Spleen (tissue), 11 donors: ENCODE measurements around the gene KHDRBS2. TPM values are rescaled to one million over a fixed set of nuclear protein-coding genes. Genes with fewer than 3 reads are reported as not detected.

Source experiments
- DNase-seq: peaks from one replicate; pipeline ENCODE4 v3.0.0-alpha.2; 2020
- H3K27ac ChIP-seq, 8 donors: fragments of 200-600 bp; sonication (generic) in 7 of 8; 1 replicate in 4 of 8; 2 replicates in 4 of 8; pipeline versions ENCODE4 v1.5.0 to v1.8.0; 2016 to 2021; ENCODE audit warnings: inconsistent platforms in 4 of 8, mild to moderate bottlenecking in 4 of 8, moderate library complexity in 1 of 8
- H3K27me3 ChIP-seq, 7 donors: fragments of 200-600 bp; sonication (generic) in 6 of 7; replicated peaks in 1 of 7; 1 replicate in 4 of 7; 2 replicates in 3 of 7; pipeline versions ENCODE4 v1.5.0 to v1.8.0; 2016 to 2021; ENCODE audit warnings: inconsistent platforms in 3 of 7, mild to moderate bottlenecking in 1 of 7
- H3K36me3 ChIP-seq, 6 donors: fragments of 200-600 bp; sonication (generic) in 5 of 6; 1 replicate in 4 of 6; 2 replicates in 2 of 6; pipeline versions ENCODE4 v1.5.0 to v1.8.0; 2016 to 2021; ENCODE audit warnings: inconsistent platforms in 2 of 6
- H3K4me1 ChIP-seq, 6 donors: fragments of 200-600 bp; sonication (generic) in 5 of 6; 1 replicate in 3 of 6; 2 replicates in 3 of 6; pipeline versions ENCODE4 v1.5.0 to v1.8.0; 2016 to 2021; ENCODE audit warnings: inconsistent platforms in 3 of 6
- H3K4me3 ChIP-seq, 8 donors: fragments of 200-600 bp; sonication (generic) in 7 of 8; 1 replicate in 4 of 8; 2 replicates in 4 of 8; pipeline versions ENCODE4 v1.5.0 to v1.8.0; 2016 to 2021; ENCODE audit warnings: inconsistent platforms in 4 of 8, mild to moderate bottlenecking in 4 of 8, moderate library complexity in 2 of 8
- H3K9me3 ChIP-seq, 8 donors: fragments of 200-600 bp; sonication (generic) in 7 of 8; 1 replicate in 4 of 8; 2 replicates in 4 of 8; pipeline versions ENCODE4 v1.5.0 to v1.8.0; 2016 to 2021; ENCODE audit warnings: inconsistent platforms in 4 of 8
- CTCF ChIP-seq, 11 experiments: fragments of 200-600 bp in 7 of 11; fragments of 450-650 bp in 4 of 11; sonication (generic) in 4 of 11; IDR thresholded peaks in 8 of 11; conservative IDR thresholded peaks in 3 of 11; 1 replicate in 7 of 11; 2 replicates in 4 of 11; pipeline versions ENCODE4 v1.4.0 to v1.8.0; 2016 to 2021; ENCODE audit warnings: antibody characterized with exemption in 11 of 11, inconsistent platforms in 4 of 11, mild to moderate bottlenecking in 1 of 11
- POLR2A ChIP-seq, 3 donors: fragments of 450-650 bp; IDR thresholded peaks; one replicate each; pipeline ENCODE4 v1.5.1; 2017; ENCODE audit warnings: antibody characterized with exemption in 3 of 3, mild to moderate bottlenecking in 1 of 3
- POLR2AphosphoS5 ChIP-seq, 3 donors: sonication (generic); formaldehyde crosslinking; IDR thresholded peaks; one replicate each; pipeline ENCODE4 v1.5.1; 2017; ENCODE audit warnings: antibody characterized with exemption in 3 of 3
- WGBS, 5 donors: extraction: QIAGEN DNeasy Blood & Tissue Kit in 3 of 5; methylation state at CpG; one replicate each; pipeline versions ENCODE4 v1.1.5 to v1.1.7; 2013 to 2018; 5-methylcytosine and 5-hydroxymethylcytosine counted together
- intact Hi-C: fragments of 100-400 bp; cut with DNase I; formaldehyde crosslinking; loops from one replicate; pipeline ENCODE4 v1.15.0; 2023; ENCODE audit warnings: low total_unique reads
- polyA plus RNA-seq, 3 donors: library from polyadenylated mRNA; stranded (reverse); fragments of 200-250 nt; gene quantifications; one replicate each; pipeline ENCODE4 v1.2.1, GENCODE V29; 2013
- total RNA-seq, 7 donors: library from RNA; depleted of rRNA in 3 of 7; stranded (reverse); fragments of >200 nt in 3 of 7; fragmentation: NEBNext Ultra II Directional in 4 of 7; extraction: Animal tissue kit (Norgen Biotek cat#: 25700) in 4 of 7; gene quantifications; one replicate each; pipeline versions ENCODE4 v1.1.0 to v1.2.1, GENCODE V29; 2016 to 2021
- donor health status: healthy with polysubstance abuse.
- donor health status: DM: no; HTN: no; CAD: no; lungs with moderate emphysema.
- donor health status: DM: no; HTN: no; CAD: no.
- donor health status: Bipolar disorder and iron deficiency.
- donor health status: healthy.
- donor health status: DM: no; HTN: no; CAD: no.
- donor health status: DM: yes; HTN: yes; CAD: no.

KHDRBS2 gene
- total and polyA plus RNA-seq, 10 donors = 1.0 to 11.7 (median 3.9) TPM

- Histone ChIP-seq H3K36me3 (no peaks in the 10 kb centered on the region), H3K27ac (no peak overlapping the region), H3K4me1 (peaks cover 0 to 22% (median 11%) of the 10 kb centered on the region in 6 donors), H3K27me3 (peaks cover 0 to 5% (median 0%) of the 10 kb centered on the region in 7 donors), H3K9me3 (no peaks in the 10 kb centered on the region), H3K4me3 (no peak overlapping the region)
- no peak for TF ChIP-seq CTCF (IDR thresholded peaks at IDR 0.05 in 8 of 11, conservative IDR thresholded peaks at IDR 0.05 in 3 of 11)
- no peak for TF ChIP-seq POLR2A (IDR thresholded peaks at IDR 0.05)
- no peak for TF ChIP-seq POLR2AphosphoS5 (IDR thresholded peaks at IDR 0.05)
- WGBS, 5 donors = 66 to 80% (median 70%) methylated on average over 3 of the region's 3 CpGs
- DNase-seq = no peak
- intact Hi-C loops = loop anchor here (10.0 kb wide), 1 partner anchor 475 kb away; no protein-coding TSS in a partner anchor
Observed at GRCh38 chr6:62280099-62280498, 5.9 kb downstream of the KHDRBS2 start.

- H3K27ac ChIP-seq = no peak overlapping the region
- no peaks in the 10 kb centered on the region for H3K36me3 ChIP-seq
- H3K4me1 ChIP-seq = no peaks in the 10 kb centered on the region
- H3K9me3 ChIP-seq = no peaks in the 10 kb centered on the region
- DNase-seq = no peak
- no peaks in the 10 kb centered on the region for H3K27me3 ChIP-seq
- no peak for TF ChIP-seq CTCF (IDR thresholded peaks at IDR 0.05 in 8 of 11, conservative IDR thresholded peaks at IDR 0.05 in 3 of 11)
- no peak for TF ChIP-seq POLR2AphosphoS5 (IDR thresholded peaks at IDR 0.05)
- TF ChIP-seq POLR2A (IDR thresholded peaks at IDR 0.05) = no peak
- intact Hi-C loops = no loop called here
- 74 to 93% (median 91%) methylated on average over 1 of the region's 1 CpG for WGBS, 5 donors
- H3K4me3 ChIP-seq = no peak overlapping the region
Observed at GRCh38 chr6:62272114-62272513, 13.9 kb downstream of the KHDRBS2 start.

GRCh38 chr6:62265906-62266525, 20.0 kb downstream of the KHDRBS2 start:
- H3K27ac ChIP-seq = no peak overlapping the region
- no peaks in the 10 kb centered on the region for H3K36me3 ChIP-seq
- no peaks in the 10 kb centered on the region for H3K4me1 ChIP-seq
- no peaks in the 10 kb centered on the region for H3K27me3 ChIP-seq
- WGBS, 5 donors = 61 to 77% (median 69%) methylated on average over 3 of the region's 3 CpGs
- TF ChIP-seq POLR2A (IDR thresholded peaks at IDR 0.05) (no peak), POLR2AphosphoS5 (IDR thresholded peaks at IDR 0.05) (no peak), CTCF (IDR thresholded peaks at IDR 0.05 in 8 of 11, conservative IDR thresholded peaks at IDR 0.05 in 3 of 11) (no peak)
- DNase-seq = no peak
- no peak overlapping the region for H3K4me3 ChIP-seq
- no peaks in the 10 kb centered on the region for H3K9me3 ChIP-seq
- intact Hi-C loops = no loop called here

- H3K9me3 ChIP-seq = no peaks in the 10 kb centered on the region
- no peak overlapping the region for H3K4me3 ChIP-seq
- no peaks in the 10 kb centered on the region for H3K36me3 ChIP-seq
- no peak for DNase-seq
- TF ChIP-seq POLR2AphosphoS5 (IDR thresholded peaks at IDR 0.05) (no peak), POLR2A (IDR thresholded peaks at IDR 0.05) (no peak), CTCF (IDR thresholded peaks at IDR 0.05 in 8 of 11, conservative IDR thresholded peaks at IDR 0.05 in 3 of 11) (no peak)
- H3K27ac ChIP-seq = no peak overlapping the region
- H3K27me3 ChIP-seq = no peaks in the 10 kb centered on the region
- no peaks in the 10 kb centered on the region for H3K4me1 ChIP-seq
- intact Hi-C loops = no loop called here
- 78 to 90% (median 86%) methylated on average over 3 of the region's 3 CpGs for WGBS, 5 donors
Observed at GRCh38 chr6:62262283-62262682, 23.7 kb downstream of the KHDRBS2 start.
